GM19452 (cell line): ENCODE results near the gene ABCB11.
"Not testable (repeated sequence)": the region's sequence is repeated elsewhere in the genome, so short reads cannot be mapped to it uniquely, and the experiment has no call there.

Source experiments
- ATAC-seq: cut with Tn5 transposase; IDR thresholded peaks from one replicate; pipeline ENCODE4 v1.9.1; 2021; ENCODE audit not compliant: unreplicated experiment

Gene ABCB11

DNA sequence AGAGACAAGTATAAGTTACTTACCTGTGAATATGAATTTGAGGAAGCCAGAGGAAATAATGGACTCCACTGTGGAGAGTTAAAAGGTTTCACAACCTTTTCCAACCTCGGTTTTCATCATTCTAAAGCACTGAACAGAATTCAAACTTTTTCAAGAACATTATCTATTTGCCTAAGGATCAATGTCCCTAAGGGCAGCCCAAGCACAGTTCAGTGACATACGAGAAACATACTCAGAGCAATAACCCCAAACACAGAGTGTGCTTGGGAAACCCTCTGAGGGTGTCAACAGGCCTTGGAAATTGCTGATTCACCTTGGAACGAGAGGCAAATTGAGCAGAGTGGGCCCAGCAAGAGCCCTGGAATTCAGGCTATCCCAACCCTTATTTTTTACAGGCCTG is at the start of gene ABCB11:
TSS of gene ABCB11 (minus strand) at position 123 of the 400 bp plus-strand sequence. CDS start 13,199 bp downstream, outside the sequence.
- ATAC-seq = no peak

DNA sequence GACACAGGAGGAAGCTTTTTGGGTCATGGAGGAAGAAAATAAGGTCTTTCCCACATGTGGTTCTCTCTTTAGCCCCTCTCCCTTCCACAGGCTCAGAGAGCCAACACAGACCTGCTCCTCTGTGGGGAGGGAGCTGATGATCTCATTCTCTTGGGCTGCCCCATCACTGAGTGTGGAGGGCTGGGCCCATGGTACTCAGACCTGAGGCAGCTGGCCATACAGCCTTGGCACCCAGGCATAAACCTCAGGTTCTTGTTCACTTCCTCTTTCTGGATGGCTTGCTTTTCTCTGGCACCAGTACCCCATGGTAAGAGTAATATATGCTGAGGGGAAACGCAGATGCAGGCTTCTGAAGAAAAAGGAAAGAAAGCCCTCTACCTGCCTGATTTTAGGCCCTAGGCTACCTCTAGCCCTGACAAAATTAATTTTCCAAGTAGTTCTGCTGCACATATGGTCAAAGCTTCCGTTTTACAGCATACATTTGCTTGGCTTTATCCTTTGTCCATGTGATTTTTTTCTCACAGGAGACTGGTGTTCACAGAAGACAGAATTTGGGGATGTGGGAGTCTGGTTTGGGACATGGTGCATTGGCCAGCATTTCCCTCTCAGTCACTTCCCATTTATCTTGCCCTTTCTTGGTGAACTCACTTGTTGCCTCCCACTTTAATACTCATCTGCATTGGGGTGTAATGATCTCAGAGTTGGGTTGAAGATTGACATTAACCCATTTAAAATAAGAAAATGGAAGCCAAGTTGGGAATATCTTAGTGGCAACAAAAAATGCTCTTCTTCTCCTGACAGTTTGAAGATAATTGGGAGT is 49.3 kb upstream of the ABCB11 start:
- ATAC-seq = peak; percentile 93

- no peak for ATAC-seq
Observed at GRCh38 chr2:169077674-169078240, 46.6 kb upstream of the ABCB11 start.

DNA sequence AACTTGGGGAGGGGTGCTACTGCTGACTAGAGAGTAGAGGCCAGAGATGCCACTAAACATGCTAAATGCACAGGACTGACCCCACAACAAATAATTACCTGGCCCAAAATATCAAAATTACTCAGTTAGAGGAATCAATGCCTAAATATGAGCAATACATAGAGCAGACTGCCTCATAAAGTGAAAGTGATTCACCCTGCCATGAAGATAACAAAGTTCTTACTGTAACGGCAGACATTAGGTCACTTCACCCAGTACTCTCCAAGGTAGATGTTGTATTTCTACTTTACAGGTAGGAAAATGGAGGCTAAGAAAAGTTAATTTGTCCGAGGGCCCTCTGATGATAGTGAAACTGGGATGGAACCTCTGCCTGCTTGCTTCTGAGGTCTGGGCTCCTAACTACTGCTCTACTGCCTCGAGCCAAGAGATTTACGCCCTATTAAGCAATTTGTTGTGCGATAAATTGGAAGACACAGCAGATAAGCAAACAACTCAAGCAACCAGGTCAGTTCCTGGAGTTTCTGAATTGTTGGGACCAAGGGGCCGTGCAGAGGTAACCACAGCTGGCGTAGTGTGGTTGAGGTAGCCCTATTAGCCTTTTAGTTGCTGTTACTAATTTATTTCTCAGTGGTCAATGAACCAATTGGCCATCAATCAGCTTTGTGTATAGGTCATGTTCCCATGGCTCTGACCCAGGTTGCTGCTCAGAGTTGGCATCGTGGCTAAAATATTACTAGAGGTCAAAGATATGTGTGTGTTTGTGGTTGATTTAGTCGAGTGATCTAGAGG is 43.0 kb upstream of the ABCB11 start:
- ATAC-seq = peak; percentile 54

DNA sequence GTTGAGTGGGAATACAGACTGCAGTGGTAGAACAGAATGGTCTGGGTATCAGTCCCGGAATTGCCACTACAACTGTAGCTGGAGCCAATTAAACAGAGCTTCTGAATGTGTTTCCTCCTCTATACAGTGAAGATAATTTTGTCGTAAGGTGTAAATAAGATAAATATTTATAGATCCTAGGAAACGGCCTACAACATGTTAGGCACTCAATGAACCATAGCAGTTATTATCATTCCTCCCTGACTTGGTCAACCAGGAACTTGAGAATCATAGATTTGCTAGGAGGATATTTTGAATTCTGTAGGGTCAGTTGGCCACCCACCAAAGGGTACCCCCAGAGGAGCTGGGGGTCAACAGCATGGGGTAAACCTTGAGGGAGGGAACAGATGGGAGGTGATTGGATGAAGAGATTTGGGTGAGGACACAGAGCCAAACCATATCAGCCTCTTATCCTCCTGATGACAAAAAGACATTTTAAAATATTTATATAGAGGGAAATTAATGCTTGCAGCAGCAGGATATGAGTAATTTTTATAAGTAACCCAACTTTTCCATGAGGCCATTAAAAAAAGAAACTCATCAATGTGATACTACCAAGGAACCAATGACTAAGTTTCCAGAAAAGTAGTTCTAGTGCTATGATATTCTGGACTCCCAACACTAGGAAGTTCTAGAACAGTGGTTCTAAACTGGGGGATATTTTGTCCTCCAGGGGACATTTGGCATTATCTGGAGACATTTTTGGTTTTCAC is 42.3 kb upstream of the ABCB11 start:
- ATAC-seq = no peak

GRCh38 chr2:169072163-169072925 is 41.2 kb upstream of the ABCB11 start:
- ATAC-seq = peak; percentile 48

GRCh38 chr2:169071455-169071854 is 40.3 kb upstream of the ABCB11 start:
- no peak for ATAC-seq

DNA sequence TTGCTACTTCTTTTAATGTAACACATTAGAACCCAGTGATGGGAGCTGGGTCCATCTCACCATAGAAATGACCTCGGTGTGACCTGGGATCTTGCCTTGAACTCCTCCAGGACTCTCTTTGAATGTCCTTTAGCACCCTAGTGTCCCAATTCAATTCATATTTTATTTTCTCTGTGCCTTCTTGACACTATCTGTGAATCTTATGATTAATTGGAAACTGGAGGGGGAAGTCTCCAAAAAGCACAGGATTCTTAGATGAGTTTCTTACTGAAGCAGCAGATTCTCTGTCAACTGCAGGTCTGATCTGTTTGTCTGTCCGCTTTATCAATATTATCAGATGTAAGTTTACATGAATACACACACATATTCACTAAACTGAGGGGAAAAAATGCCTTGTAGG is 38.7 kb upstream of the ABCB11 start:
- ATAC-seq = no peak

DNA sequence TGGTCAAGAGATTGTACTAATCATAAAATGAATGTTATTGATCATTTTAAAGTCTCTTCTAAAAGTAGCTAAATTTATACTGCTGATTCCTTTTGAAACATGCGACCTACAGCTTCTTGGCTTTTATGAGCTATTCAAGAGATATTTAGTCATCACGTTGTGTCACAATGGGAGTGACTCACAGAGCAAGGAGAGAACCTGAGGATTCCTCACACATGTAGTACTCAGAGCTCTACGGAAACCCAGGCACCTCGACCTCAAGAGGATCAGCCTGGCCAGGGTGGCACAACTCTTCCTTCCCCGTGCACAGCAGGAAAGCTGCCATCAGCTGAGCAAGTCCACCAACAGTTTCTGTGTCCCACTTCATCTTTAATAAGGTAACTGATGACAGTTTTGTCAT is 38.2 kb upstream of the ABCB11 start, which contains the start of gene DHRS9:
TSS of gene DHRS9 (plus strand) at position 223 of the 400 bp plus-strand sequence. CDS start 12,019 bp downstream, outside the sequence.
- ATAC-seq = no peak

GRCh38 chr2:169066897-169067296 is 35.8 kb upstream of the ABCB11 start:
- no peak for ATAC-seq

- ATAC-seq = no peak
Observed at GRCh38 chr2:169065864-169066517, 34.9 kb upstream of the ABCB11 start.

GRCh38 chr2:169065422-169065821 is 34.3 kb upstream of the ABCB11 start:
- no peak for ATAC-seq

- not testable (repeated sequence) for ATAC-seq
Observed at GRCh38 chr2:169064199-169064598, 33.1 kb upstream of the ABCB11 start.

- ATAC-seq = not testable (repeated sequence)
Observed at GRCh38 chr2:169054575-169054974, 23.5 kb upstream of the ABCB11 start.

DNA sequence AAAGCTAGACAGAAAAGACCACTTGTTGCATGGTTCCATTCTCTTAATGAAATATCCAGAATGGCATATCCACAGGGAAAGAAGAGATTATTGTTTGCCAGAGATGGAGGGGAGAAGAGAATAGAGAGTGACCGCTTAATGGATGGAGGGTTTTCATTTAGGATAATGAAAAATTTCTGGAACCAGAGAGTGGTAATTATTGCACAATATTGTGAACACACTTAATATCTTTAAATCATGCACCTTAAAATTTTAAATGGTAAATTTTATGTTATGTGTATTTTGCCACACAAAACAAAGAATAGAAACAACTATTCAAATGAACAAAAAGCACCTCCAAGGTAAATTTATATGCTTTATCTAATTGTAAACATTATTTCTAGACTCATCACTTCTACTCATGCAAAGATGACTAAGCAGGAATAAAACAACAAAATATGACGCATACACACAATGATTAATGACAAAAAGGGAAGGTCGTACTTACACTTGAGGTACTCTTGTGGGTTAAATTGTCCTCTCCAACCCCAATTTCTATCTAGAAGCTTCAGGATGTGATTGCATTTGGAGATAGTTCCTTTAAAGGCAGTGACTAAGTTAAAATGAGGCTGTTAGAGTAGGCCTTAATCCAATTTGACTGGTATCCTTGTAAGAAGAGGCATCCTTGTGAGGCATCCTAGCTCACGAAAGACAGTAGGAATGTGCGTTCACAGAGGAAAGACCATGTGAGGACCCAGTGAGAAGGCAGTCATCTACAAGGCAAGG is 19.5 kb upstream of the ABCB11 start:
- no peak for ATAC-seq

DNA sequence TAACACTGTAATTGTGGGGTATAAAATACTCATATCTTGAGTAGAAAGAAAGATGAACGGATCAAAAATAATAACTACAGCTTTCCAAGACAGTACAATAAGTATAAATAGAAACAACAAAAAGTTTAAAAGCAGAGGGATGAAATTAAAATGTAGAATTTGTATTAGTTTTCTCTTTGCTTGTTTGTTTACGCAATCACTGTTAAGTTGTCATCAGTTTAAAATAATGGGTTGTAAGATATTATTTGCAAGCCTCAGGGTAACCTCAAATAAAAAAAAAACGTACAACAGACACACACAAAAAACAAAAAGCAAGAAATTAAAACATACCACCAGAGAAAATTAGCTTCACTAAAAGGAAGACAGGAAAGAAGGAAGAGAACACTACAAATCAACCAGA is 18.0 kb upstream of the ABCB11 start:
- no peak for ATAC-seq

- ATAC-seq = no peak
Observed at GRCh38 chr2:169047256-169048250, 16.4 kb upstream of the ABCB11 start.
